ENCODE data around the gene DNAJC27. TPM values are rescaled to one million over a fixed set of nuclear protein-coding genes. Genes with fewer than 3 reads are reported as not detected.

The DNAJC27 gene
- total RNA-seq, 1 experiment from 2014 or later = 5.1 TPM

DNA sequence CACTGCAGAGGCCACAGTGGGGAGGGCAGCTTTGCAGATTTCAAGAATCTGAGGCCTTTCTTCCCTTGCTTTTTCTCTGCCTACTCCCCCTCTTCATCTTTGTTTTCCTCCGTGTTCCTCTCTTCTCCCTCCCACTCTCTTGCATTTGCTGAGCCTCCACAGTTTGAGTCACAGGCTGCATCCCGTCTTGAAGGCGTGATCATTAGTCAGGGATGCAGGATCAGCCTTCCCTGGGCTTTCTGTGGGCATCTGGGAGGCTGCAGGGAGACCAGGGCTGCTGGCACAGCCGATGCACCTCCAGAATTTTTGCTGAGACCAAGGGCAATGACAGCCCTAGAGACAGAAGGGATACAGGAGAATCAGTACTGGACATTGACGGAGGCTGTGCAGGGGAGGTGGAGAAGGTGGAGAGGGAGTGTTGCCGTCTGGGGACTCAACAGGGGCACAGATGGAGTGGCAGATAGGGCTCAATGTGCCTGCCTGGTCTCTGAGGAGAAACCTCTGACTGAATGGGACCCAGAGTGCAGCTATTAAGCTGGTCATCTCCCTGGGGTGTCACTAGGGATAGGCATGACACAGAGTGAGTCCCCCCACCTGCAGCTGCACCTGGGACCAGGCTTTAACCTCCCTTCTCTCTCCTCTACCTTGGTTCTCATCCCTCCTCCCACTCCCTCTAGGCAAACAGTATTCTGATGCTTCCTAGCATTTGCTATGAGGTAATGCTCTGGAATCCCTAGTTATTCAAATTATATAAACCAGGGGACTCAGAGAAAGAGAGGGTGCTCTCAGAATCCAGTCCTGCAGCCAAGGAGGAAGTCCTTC is 29.0 kb upstream of the DNAJC27 start:
- H4K5ac ChIP-seq (ENCODE audit: insufficient read length, low read depth, low read length) = no peak overlapping the region
- H2BK120ac ChIP-seq (ENCODE audit: low read depth, low read length, poor library complexity, severe bottlenecking) = no peak overlapping the region
- no peak overlapping the region for H2AFZ ChIP-seq (ENCODE audit: low read length)
- H3K27ac ChIP-seq (ENCODE audit: insufficient read length, low read depth, low read length) = no peak overlapping the region
- H2BK12ac ChIP-seq (ENCODE audit: insufficient read length, low read depth, low read length) = no peak overlapping the region
- no peak overlapping the region for H2BK5ac ChIP-seq (ENCODE audit: insufficient read length, low read length)
- H3K4me3 Mint-ChIP-seq = no peak overlapping the region
- TF ChIP-seq, protein P1, sequence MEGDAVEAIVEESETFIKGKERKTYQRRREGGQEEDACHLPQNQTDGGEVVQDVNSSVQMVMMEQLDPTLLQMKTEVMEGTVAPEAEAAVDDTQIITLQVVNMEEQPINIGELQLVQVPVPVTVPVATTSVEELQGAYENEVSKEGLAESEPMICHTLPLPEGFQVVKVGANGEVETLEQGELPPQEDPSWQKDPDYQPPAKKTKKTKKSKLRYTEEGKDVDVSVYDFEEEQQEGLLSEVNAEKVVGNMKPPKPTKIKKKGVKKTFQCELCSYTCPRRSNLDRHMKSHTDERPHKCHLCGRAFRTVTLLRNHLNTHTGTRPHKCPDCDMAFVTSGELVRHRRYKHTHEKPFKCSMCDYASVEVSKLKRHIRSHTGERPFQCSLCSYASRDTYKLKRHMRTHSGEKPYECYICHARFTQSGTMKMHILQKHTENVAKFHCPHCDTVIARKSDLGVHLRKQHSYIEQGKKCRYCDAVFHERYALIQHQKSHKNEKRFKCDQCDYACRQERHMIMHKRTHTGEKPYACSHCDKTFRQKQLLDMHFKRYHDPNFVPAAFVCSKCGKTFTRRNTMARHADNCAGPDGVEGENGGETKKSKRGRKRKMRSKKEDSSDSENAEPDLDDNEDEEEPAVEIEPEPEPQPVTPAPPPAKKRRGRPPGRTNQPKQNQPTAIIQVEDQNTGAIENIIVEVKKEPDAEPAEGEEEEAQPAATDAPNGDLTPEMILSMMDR (conservative IDR thresholded peaks at IDR 0.05) = no peak
- H3K18ac ChIP-seq (ENCODE audit: insufficient read length, low read depth, low read length) = no peak overlapping the region
- DNase-seq = no peak
- no peak overlapping the region for H3T11ph ChIP-seq (ENCODE audit: low read length)
- H3K27ac Mint-ChIP-seq = no peak overlapping the region
- no peaks in the 10 kb centered on the region for H3K9me3 ChIP-seq (ENCODE audit: control insufficient read depth, low read depth, low read length)
- no peaks in the 10 kb centered on the region for H3K9me3 Mint-ChIP-seq
- peaks cover 5% of the 10 kb centered on the region in 2 experiments for H3K4me1 Mint-ChIP-seq
- H3K36me3 Mint-ChIP-seq (ENCODE audit: insufficient read depth in 1 of 3, low read depth in 3 of 3) = no peaks in the 10 kb centered on the region
- H3K27me3 ChIP-seq (ENCODE audit: insufficient read depth, low read length) = no peaks in the 10 kb centered on the region
- H2BK20ac ChIP-seq (ENCODE audit: low read depth, low read length, poor library complexity, severe bottlenecking) = no peak overlapping the region
- no peak overlapping the region for H3K14ac ChIP-seq (ENCODE audit: insufficient read depth, low read length)
- no CpG with 5 or more reads among the region's 6 CpGs for WGBS (ENCODE audit: extremely low coverage, insufficient read length, low lambda C conversion rate)
- H3K23ac ChIP-seq (ENCODE audit: insufficient read length, low read depth, low read length) = no peak overlapping the region
- H4K20me1 ChIP-seq (ENCODE audit: control insufficient read depth, insufficient read depth, insufficient read length) = no peaks in the 10 kb centered on the region
- H3K79me2 ChIP-seq (ENCODE audit: insufficient read depth, low read length) = no peaks in the 10 kb centered on the region
- H2BK15ac ChIP-seq (ENCODE audit: low read depth, low read length) = no peak overlapping the region
- H2AK5ac ChIP-seq (ENCODE audit: insufficient read length, low read length) = no peak overlapping the region
- no peaks in the 10 kb centered on the region for H3K4me1 ChIP-seq (ENCODE audit: insufficient read depth, low read length)
- no peak overlapping the region for H3K4ac ChIP-seq (ENCODE audit: low read depth, low read length)
- no peak overlapping the region for H4K8ac ChIP-seq (replicated peaks; ENCODE audit: insufficient read length, low read depth, low read length)
- H3K23me2 ChIP-seq (ENCODE audit: insufficient read length, low read depth, low read length, poor library complexity, severe bottlenecking) = no peaks in the 10 kb centered on the region
- no peak overlapping the region for H3K56ac ChIP-seq (ENCODE audit: insufficient read length, low read depth, low read length)
- no peak overlapping the region for H3K4me2 ChIP-seq (ENCODE audit: insufficient read depth, insufficient read length, low read length)
- H3K27me3 Mint-ChIP-seq (ENCODE audit: low read depth) = peaks cover 9% of the 10 kb centered on the region
- H3K9ac ChIP-seq (ENCODE audit: extremely low read depth, insufficient read length, low read length) = no peak overlapping the region
- no peak overlapping the region for H4K91ac ChIP-seq (ENCODE audit: insufficient read length, low read depth, low read length)
- H3K79me1 ChIP-seq (ENCODE audit: insufficient read depth, low read depth, low read length, poor library complexity, severe bottlenecking) = no peaks in the 10 kb centered on the region

Measured in H9 (cell line).